VCaP (cell line): ENCODE data around the gene PCDHGA4.
A peak's percentile ranks its signal among the peaks of the same experiment; 100 is the strongest.
"Not testable (repeated sequence)": the region's sequence is repeated elsewhere in the genome, so short reads cannot be mapped to it uniquely, and the experiment has no call there.

Experiments used
- H3K27ac ChIP-seq: fragments of 450-650 bp; 2 replicates; pipeline ENCODE4 v1.5.1; 2017
- TF ChIP-seq, protein P1 (sequence below): fragments of 450-650 bp; conservative IDR thresholded peaks from 2 replicates; pipeline ENCODE4 v1.5.1; 2017; ENCODE audit warnings: mild to moderate bottlenecking, moderate library complexity

The PCDHGA4 gene

GRCh38 chr5:141393267-141393666 lies 38.4 kb downstream of the PCDHGA4 start:
- TF ChIP-seq, protein P1, sequence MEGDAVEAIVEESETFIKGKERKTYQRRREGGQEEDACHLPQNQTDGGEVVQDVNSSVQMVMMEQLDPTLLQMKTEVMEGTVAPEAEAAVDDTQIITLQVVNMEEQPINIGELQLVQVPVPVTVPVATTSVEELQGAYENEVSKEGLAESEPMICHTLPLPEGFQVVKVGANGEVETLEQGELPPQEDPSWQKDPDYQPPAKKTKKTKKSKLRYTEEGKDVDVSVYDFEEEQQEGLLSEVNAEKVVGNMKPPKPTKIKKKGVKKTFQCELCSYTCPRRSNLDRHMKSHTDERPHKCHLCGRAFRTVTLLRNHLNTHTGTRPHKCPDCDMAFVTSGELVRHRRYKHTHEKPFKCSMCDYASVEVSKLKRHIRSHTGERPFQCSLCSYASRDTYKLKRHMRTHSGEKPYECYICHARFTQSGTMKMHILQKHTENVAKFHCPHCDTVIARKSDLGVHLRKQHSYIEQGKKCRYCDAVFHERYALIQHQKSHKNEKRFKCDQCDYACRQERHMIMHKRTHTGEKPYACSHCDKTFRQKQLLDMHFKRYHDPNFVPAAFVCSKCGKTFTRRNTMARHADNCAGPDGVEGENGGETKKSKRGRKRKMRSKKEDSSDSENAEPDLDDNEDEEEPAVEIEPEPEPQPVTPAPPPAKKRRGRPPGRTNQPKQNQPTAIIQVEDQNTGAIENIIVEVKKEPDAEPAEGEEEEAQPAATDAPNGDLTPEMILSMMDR = no peak
- no peak overlapping the region for H3K27ac ChIP-seq

DNA sequence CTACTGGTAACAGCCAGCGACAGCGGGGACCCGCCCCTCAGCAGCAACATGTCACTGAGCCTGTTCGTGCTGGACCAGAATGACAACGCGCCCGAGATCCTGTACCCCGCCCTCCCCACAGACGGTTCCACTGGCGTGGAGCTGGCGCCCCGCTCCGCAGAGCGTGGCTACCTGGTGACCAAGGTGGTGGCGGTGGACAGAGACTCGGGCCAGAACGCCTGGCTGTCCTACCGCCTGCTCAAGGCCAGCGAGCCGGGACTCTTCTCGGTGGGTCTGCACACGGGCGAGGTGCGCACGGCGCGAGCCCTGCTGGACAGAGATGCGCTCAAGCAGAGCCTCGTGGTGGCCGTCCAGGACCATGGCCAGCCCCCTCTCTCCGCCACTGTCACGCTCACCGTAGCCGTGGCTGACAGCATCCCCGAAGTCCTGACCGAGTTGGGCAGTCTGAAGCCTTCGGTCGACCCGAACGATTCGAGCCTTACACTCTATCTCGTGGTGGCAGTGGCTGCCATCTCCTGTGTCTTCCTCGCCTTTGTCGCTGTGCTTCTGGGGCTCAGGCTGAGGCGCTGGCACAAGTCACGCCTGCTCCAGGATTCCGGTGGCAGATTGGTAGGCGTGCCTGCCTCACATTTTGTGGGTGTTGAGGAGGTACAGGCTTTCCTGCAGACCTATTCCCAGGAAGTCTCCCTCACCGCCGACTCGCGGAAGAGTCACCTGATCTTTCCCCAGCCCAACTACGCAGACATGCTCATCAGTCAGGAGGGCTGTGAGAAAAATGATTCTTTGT lies 39.8 kb downstream of the PCDHGA4 start:
- H3K27ac ChIP-seq = not testable (repeated sequence)

DNA sequence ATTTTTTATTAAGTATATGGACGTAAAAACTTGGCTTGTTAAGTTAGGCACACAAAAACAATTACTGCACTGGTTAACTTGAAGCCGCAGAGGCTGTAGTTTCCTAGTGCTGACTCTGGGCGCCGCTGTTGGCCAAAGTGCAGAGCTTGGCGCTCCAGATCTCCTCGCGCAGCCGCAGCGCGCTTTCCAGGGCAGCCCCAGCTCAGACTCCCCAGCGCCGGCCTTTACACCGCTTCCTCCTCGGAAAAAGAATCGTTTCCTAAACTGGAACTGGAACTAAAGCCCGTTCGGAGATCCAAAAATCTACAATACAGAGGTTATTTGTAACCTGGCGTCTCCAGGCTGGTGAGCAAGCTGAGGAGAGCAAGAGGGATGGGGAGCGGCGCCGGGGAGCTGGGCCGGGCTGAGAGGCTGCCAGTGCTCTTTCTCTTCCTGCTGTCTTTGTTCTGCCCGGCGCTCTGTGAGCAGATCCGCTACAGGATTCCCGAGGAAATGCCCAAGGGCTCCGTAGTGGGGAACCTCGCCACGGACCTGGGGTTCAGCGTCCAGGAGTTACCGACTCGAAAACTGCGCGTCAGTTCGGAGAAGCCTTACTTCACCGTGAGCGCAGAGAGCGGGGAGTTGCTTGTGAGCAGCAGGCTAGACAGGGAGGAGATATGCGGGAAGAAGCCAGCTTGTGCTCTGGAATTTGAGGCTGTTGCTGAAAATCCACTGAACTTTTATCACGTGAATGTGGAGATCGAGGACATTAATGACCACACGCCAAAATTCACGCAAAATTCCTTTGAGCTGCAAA lies 43.1 kb downstream of the PCDHGA4 start, which contains the start of gene PCDHGB5:
PCDHGB5 (plus strand) TSS at position 192 of the 796 bp plus-strand sequence; CDS start at position 373, 181 bp downstream.
- H3K27ac ChIP-seq = not testable (repeated sequence)

DNA sequence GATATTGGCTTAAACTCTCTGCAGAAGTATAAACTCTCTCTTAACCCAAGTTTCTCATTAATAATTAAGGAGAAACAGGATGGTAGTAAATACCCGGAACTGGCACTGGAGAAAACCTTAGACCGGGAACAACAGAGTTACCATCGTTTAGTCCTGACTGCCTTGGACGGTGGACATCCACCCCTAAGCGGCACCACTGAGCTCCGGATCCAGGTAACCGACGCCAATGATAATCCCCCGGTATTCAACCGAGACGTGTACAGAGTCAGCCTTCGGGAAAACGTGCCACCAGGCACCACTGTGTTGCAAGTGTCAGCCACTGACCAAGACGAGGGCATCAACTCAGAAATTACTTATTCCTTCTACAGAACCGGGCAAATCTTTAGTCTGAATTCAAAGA lies 43.8 kb downstream of the PCDHGA4 start:
- TF ChIP-seq, protein P1 = no peak
- H3K27ac ChIP-seq = no peak overlapping the region

- no peak overlapping the region for H3K27ac ChIP-seq
- TF ChIP-seq, protein P1 = no peak
Observed at GRCh38 chr5:141399555-141400258, 44.9 kb downstream of the PCDHGA4 start.

DNA sequence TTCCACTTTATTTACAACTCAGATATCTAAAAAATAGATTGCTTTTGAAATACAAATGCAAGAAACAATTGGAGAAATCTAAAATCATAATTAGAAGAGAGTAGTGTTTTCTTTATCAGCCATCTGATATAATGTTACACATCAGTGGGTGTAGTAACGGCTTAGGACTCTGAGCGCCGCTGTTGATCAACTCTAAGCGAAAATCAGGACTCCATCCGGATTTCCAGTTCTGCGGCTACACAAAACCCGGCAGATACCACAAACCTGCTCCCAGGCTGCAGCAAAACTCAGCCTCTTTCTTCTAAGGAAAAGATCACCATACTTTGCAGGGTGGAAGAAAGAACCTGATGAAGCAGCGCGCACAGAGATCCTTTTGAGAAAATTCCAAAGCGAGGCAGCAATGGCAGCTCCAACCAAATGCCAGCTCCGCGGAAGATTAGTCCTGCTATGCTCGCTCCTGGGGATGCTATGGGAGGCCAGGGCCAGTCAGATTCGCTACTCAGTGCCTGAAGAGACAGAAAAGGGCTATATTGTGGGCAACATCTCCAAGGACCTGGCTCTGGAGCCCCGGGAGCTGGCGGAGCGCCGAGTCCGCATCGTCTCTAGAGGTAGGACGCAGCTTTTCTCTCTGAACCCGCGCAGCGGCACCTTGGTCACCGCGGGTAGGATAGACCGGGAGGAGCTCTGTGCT lies 47.9 kb downstream of the PCDHGA4 start, which contains the start of gene PCDHGA9:
PCDHGA9 (plus strand) TSS at position 226 of the 691 bp plus-strand sequence; CDS start at position 401, 175 bp downstream.
- no peak within 1 kb of the TSS for H3K27ac ChIP-seq
- TF ChIP-seq, protein P1 = peak; percentile 63

DNA sequence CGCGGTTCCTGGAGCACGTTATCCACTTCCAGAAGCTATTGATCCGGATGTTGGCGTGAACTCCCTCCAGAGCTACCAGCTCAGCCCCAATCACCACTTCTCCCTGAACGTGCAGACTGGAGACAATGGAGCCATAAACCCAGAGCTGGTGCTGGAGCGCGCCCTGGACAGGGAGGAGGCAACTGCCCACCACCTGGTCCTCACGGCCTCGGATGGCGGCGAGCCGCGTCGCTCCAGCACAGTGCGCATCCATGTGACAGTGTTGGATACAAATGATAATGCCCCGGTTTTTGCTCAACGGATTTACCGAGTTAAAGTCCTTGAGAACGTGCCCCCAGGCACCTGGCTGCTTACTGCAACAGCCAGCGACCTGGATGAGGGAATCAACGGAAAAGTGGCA lies 48.6 kb downstream of the PCDHGA4 start:
- TF ChIP-seq, protein P1 = no peak
- H3K27ac ChIP-seq = no peak overlapping the region
